ENCODE measurements around the gene COL1A1.

GRCh38 chr17:50199211-50199802 lies 2.1 kb downstream of the COL1A1 start:
- TF ChIP-seq CTCF (IDR thresholded peaks at IDR 0.05; ENCODE audit: insufficient read depth, low read length): no peak
- TF ChIP-seq POLR2AphosphoS5 (IDR thresholded peaks at IDR 0.05; ENCODE audit: low read depth): no peak
- no peak for TF ChIP-seq REST (IDR thresholded peaks at IDR 0.05; ENCODE audit: insufficient replicate concordance, low read depth)

Data from HL-60 (cell line).